NCI-H2171 treated with DMSO at 0.1 percent for 48 hours (cell line): ENCODE data around the gene HSPBAP1.
A peak's percentile ranks its signal among the peaks of the same experiment; 100 is the strongest.

Source experiments
- DNase-seq: peaks from one replicate; lab custom pipeline; 2025; lab: John Stamatoyannopoulos, UW

The HSPBAP1 gene, protein sequence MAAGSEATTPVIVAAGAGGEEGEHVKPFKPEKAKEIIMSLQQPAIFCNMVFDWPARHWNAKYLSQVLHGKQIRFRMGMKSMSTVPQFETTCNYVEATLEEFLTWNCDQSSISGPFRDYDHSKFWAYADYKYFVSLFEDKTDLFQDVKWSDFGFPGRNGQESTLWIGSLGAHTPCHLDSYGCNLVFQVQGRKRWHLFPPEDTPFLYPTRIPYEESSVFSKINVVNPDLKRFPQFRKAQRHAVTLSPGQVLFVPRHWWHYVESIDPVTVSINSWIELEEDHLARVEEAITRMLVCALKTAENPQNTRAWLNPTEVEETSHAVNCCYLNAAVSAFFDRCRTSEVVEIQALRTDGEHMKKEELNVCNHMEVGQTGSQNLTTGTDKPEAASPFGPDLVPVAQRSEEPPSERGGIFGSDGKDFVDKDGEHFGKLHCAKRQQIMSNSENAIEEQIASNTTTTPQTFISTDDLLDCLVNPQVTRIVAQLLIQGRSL

GRCh38 chr3:122793568-122794416 lies at the start of gene HSPBAP1:
TSS of gene HSPBAP1 (minus strand) at chr3:122793831. CDS start at chr3:122793680, 151 bp downstream.
- DNase-seq: no peak

DNA sequence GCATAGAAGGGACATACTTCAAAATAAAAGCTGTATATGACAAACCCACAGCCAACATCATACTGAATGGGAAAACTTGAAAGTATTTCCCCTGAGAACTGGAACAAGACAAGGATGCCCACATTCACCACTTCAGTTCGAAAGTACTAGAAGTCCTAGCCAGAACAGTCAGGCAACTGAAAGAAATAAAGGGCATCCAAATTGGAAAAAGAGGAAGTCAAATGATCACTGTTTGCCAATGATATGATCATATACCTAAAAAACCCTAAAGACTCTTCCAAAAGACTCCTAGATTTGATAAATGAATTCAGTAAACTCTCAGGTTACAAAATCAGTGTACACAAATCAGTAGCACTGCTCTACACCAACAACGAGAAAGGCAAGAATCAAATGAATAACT lies 42.0 kb upstream of the HSPBAP1 start:
- DNase-seq: no peak

DNA sequence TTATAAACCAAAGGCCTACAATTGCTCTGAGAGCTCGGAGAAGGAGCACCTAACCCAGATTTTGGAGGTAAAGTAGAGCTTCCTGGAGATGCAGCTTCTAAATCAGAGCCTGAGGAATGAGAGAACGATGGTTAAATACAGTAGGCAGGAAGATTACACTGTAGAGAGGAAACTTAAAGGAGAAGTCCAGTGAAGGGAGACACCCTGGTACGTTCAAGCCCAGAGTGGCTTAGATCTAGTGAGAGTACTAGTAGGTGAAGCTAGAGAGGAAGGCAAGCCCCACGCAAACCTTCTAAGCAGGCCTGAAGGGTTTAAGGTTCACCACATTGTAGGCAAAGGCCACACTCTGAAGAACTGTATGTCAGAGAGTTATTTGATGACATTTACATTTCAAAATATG lies 34.6 kb upstream of the HSPBAP1 start:
- DNase-seq: no peak

- no peak for DNase-seq
These were observed 32.6 kb upstream of the HSPBAP1 start for GRCh38 chr3:122826278-122826677.

- no peak for DNase-seq
These were observed 31.8 kb upstream of the HSPBAP1 start for GRCh38 chr3:122825460-122825859.

GRCh38 chr3:122824465-122825381 lies 31.1 kb upstream of the HSPBAP1 start:
- DNase-seq: no peak

DNA sequence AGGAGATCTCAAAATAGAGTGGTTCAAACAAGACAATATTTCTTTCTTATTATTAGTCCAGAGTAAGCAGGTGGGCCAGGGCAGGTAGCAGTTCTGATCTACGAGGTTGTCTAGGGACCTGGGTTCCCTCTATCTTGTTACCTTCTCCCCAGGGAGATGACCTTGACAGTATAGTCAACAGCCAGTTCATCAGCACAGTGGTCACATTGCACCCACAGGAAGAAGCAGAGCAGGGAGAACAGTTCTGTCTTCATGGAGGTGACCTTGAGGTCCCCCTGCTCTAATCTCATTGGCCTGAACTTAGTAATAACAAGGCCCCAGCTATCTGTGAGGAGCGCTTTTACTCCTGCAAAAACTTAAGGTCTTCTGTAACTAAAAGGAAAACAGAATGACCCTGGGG lies 23.0 kb upstream of the HSPBAP1 start:
- no peak for DNase-seq

DNA sequence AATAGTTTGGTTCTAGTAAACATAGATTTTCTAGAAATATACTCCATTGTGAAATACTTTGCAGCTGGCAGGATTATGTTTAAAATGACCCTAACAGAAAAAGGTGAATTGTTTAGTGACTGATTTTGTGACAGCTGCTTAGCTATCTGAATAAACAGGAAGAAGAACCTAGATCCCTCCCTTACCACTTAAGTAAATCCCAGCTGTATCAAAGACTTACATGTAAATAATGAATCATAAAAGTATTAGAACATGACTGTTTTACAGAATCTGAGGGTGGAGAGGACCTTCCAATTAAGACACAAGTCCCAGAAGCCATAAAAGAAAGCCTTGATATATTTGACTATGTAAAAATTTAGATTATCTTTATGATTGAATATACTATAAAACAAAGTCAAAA lies 17.1 kb upstream of the HSPBAP1 start:
- DNase-seq: peak; percentile 19

GRCh38 chr3:122803977-122804376 lies 10.3 kb upstream of the HSPBAP1 start:
- DNase-seq: no peak

- DNase-seq: no peak
These were observed 8.7 kb upstream of the HSPBAP1 start for GRCh38 chr3:122802323-122802722.

DNA sequence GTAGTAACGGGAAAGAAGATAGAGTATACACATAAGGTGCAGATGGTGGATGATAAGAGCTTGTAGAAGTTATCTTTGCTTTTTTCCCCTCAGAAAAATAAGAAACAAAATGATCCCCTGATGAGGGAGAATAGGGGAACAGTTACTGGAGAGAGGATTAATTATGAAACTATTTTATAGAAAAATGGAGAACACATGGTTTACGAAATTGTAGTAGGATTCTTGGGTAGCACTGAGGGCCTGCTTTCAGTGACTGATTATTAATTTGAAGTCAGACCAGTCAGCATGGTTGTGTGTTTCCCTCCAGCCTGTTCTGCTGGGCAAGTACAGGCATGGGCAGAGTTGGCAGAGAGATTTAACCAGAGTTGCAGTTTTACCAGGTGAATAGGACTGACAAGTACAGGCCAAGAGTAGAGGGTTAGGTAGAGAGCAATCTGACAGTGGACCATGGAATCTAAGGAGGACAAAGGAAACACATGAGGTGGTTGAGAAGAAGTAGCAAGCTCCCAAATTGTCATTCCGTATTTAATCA lies 7.1 kb upstream of the HSPBAP1 start:
- DNase-seq: peak; percentile 48

- DNase-seq: no peak
These were observed 6.4 kb upstream of the HSPBAP1 start for GRCh38 chr3:122800031-122800430.

GRCh38 chr3:122799322-122799721 lies 5.7 kb upstream of the HSPBAP1 start:
- DNase-seq: no peak

DNA sequence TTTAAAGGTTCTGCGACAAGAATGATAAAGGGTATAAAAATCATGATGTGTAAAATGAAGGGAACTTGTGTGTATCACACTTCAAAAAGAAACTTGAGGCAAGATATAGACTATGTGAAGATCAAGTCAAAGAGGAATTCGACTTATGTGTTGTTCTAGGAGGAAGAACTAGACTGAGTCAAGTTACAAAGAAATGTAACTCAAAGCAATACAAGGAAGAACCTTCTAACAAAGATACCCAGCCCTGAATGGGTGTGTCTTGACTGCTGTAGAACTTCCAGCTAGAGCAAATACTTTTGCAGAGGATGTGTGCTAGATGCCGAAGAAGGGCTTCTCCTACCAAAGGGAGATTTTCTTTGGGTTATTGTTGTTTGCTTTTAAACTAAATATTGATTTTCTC lies 3.7 kb upstream of the HSPBAP1 start:
- no peak for DNase-seq

DNA sequence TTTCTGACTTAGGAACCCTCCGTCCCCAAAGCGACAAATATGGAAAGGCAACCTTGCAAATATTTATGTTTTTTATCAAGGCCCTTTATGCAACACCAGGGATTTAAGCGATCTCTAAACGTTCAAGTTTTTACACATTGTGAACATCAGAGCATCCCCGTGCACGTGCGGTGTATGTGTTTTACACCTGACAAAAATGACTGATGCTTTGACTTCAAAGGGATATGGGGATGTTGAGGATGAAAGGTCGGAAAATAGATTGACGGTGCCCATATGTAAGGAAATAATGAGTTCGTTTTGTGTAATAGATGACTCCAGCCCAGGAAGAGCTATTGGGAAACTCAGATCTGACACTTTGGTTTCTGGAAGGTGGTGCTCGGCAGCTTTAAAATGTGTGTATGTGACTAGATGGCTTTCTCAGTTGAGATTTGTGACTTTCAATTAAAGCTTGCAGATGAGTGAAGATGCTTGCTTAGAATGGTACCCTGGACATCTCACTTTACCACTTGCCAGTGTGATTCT lies 2.1 kb upstream of the HSPBAP1 start:
- no peak for DNase-seq

- DNase-seq: no peak
These were observed 1.4 kb upstream of the HSPBAP1 start, which contains the start of gene SLC49A4 for GRCh38 chr3:122794779-122795673. TSS of gene SLC49A4 (plus strand) at chr3:122795069. CDS start at chr3:122795193, 124 bp downstream.

DNA sequence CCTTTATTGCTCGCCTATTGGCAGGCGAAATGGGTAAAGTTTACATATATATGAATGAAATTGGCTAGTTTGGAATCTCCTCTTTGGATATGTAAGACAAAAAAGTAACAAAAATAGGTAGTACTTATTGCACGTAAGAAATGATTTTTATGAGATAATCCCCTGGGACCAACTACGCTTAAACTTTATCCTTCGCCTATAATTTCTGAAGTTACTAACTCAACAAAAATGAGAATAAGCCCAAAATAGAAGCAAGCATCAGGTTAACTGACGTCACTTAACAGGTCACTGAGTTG lies 800 bp upstream of the HSPBAP1 start:
- no peak for DNase-seq

DNA sequence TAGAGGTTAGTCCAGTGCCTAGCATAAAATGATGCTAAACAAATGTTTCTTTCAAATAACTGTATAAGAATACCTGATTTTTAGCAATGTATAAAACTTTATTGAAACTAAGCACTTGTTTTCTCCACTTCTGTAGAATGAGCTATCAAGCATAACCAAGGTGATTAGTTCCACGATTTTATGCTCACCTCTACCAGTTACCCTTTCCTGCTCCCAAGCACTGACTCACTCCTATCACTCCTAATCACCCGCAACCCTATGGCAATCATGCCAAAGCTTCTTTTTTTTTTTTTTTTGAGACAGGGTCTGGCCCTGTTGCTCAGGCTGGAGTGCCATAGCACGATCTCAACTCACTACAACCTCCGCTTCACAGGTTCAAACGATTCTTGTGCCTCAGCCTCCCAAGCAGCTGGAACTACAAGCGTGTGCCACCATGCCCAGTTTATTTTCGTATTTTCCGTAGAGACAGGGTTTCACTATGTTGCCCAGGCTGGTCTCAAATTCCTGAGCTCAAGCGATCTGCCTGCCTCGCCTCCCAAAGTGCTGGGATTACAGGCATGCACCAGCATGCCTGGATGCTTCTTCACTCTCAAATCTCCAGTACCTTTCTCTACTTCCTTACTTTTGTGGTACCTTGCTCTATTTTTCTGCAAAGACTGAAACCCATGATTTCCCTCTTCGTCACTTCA lies 3.9 kb downstream of the HSPBAP1 start:
- no peak for DNase-seq

DNA sequence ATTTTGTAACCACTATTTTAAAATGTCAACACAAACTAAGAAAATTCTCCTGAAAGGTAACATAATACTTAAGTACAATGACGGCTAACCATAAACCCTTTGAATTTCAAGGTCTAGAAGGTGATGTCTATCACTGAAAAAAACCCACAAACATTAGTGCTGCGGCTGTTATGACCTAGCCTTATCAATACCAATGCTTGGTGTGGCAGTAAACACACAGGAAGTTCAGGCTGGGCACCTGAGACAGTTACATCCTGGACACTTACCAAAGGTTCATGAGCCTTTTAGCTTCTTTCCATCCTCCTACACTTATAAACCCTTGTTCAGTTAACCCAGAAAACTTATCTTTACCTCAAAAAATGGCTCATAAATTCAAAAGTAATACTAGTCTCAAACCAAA lies 5.8 kb downstream of the HSPBAP1 start:
- DNase-seq: no peak

DNA sequence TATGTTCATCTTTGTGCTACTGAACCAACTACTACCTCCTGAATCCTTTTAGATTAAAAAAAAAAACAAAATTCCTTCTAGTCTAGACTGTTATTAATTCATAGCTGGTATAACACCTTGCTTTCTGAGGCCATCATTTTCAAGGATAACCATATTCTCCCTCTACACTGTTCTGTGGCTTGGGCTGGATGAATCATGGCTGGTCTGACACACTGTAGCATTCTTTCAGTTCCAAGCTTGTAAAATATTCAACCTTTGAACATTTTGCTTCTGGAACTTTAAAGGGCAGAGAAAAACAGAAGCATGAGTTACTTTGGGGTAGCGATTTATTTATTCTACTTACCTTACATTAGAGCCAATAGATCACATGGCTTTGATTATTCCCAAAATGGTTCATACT lies 7.6 kb downstream of the HSPBAP1 start:
- DNase-seq: no peak
